Mesendoderm (in vitro differentiated cells): ENCODE data around the gene EIF4G3.
A peak's percentile ranks its signal among the peaks of the same experiment; 100 is the strongest.

ENCODE experiments used
- DNase-seq: peaks from one replicate; pipeline ENCODE4 v3.0.0; 2013
- H2AK5ac ChIP-seq: 2 replicates; pipeline ENCODE4 v1.6.1; 2013; ENCODE audit warnings: low read length, inconsistent platforms
- H2BK120ac ChIP-seq: 2 replicates; pipeline ENCODE4 v1.6.1; 2013; ENCODE audit warnings: low read depth, mild to moderate bottlenecking, low read length, moderate library complexity, mixed read lengths
- H2BK15ac ChIP-seq: replicated peaks from 2 replicates; pipeline ENCODE4 v1.6.1; 2013; ENCODE audit warnings: low read depth, mild to moderate bottlenecking, moderate library complexity
- H2BK5ac ChIP-seq: 2 replicates; pipeline ENCODE4 v1.6.1; 2013; ENCODE audit warnings: low read length, inconsistent platforms
- H3K18ac ChIP-seq: 2 replicates; pipeline ENCODE4 v1.6.1; 2013; ENCODE audit warnings: mild to moderate bottlenecking, low read length, mixed read lengths
- H3K23ac ChIP-seq: one replicate; pipeline ENCODE4 v1.6.1; 2013; ENCODE audit warnings: low read length
- H3K27ac ChIP-seq: 2 replicates; pipeline ENCODE4 v1.5.1; 2013; ENCODE audit warnings: low read depth, mild to moderate bottlenecking, inconsistent platforms, low read length, moderate library complexity
- H3K27me3 ChIP-seq: 2 replicates; pipeline ENCODE4 v1.6.1; 2013; ENCODE audit warnings: low read length, control low read depth, mild to moderate bottlenecking, inconsistent platforms; ENCODE audit not compliant: insufficient read depth, poor library complexity
- H3K36me3 ChIP-seq: 2 replicates; pipeline ENCODE4 v1.6.1; 2013; ENCODE audit warnings: low read length, inconsistent platforms; ENCODE audit not compliant: control insufficient read depth, insufficient read depth
- H3K4ac ChIP-seq: one replicate; pipeline ENCODE4 v1.6.1; 2013; ENCODE audit warnings: low read depth, mild to moderate bottlenecking, low read length, moderate library complexity
- H3K4me1 ChIP-seq: 2 replicates; pipeline ENCODE4 v1.6.1; 2013; ENCODE audit warnings: low read depth, low read length, inconsistent platforms; ENCODE audit not compliant: control insufficient read depth
- H3K4me2 ChIP-seq: 2 replicates; pipeline ENCODE4 v1.6.1; 2013; ENCODE audit warnings: low read length
- H3K4me3 ChIP-seq: 2 replicates; pipeline ENCODE4 v1.5.1; 2013; ENCODE audit warnings: mild to moderate bottlenecking, low read length
- H3K56ac ChIP-seq: one replicate; pipeline ENCODE4 v1.6.1; 2013; ENCODE audit warnings: low read length
- H3K79me1 ChIP-seq: 2 replicates; pipeline ENCODE4 v1.6.1; 2013; ENCODE audit warnings: low read length, inconsistent platforms
- H3K79me2 ChIP-seq: 2 replicates; pipeline ENCODE4 v1.6.1; 2013; ENCODE audit warnings: mild to moderate bottlenecking, low read length; ENCODE audit not compliant: control insufficient read depth, insufficient read depth
- H3K9ac ChIP-seq: 2 replicates; pipeline ENCODE4 v1.6.1; 2013; ENCODE audit warnings: low read length, inconsistent platforms
- H4K5ac ChIP-seq: one replicate; pipeline ENCODE4 v1.6.1; 2013; ENCODE audit warnings: low read length
- H4K8ac ChIP-seq: one replicate; pipeline ENCODE4 v1.6.1; 2013; ENCODE audit warnings: low read depth, mild to moderate bottlenecking, control low read depth, low read length, moderate library complexity
- WGBS: extraction: QIAGEN DNeasy Blood & Tissue Kit; methylation state at CpG from one replicate; pipeline ENCODE4 v1.1.7; 2013; ENCODE audit warnings: low lambda C conversion rate, missing lambda C conversion rate; ENCODE audit not compliant: insufficient coverage; ENCODE audit errors: extremely low coverage; 5-methylcytosine and 5-hydroxymethylcytosine counted together

EIF4G3 gene

GRCh38 chr1:21157054-21157453 is 19.6 kb downstream of the EIF4G3 start:
- no peak overlapping the region for H3K9ac ChIP-seq
- no peak overlapping the region for H4K5ac ChIP-seq
- no peaks in the 10 kb centered on the region for H3K27me3 ChIP-seq
- no peak overlapping the region for H2AK5ac ChIP-seq
- H3K18ac ChIP-seq = no peak overlapping the region
- WGBS = no CpG with 5 or more reads among the region's 3 CpGs
- H3K4me1 ChIP-seq = no peaks in the 10 kb centered on the region
- H3K4me3 ChIP-seq = no peak overlapping the region
- DNase-seq = no peak
- H3K23ac ChIP-seq = no peak overlapping the region
- H3K4ac ChIP-seq = no peak overlapping the region
- no peak overlapping the region for H3K4me2 ChIP-seq
- H4K8ac ChIP-seq = no peak overlapping the region
- H2BK120ac ChIP-seq = no peak overlapping the region
- no peak overlapping the region for H2BK5ac ChIP-seq
- no peak overlapping the region for H2BK15ac ChIP-seq
- peaks cover 10% of the 10 kb centered on the region for H3K79me1 ChIP-seq
- no peaks in the 10 kb centered on the region for H3K36me3 ChIP-seq
- no peak overlapping the region for H3K27ac ChIP-seq
- H3K56ac ChIP-seq = no peak overlapping the region
- H3K79me2 ChIP-seq = peaks cover 35% of the 10 kb centered on the region

- H3K23ac ChIP-seq = no peak overlapping the region
- peaks cover 33% of the 10 kb centered on the region for H3K79me2 ChIP-seq
- no peak overlapping the region for H3K4me3 ChIP-seq
- H3K4me1 ChIP-seq = no peaks in the 10 kb centered on the region
- no peak overlapping the region for H2AK5ac ChIP-seq
- peaks cover 13% of the 10 kb centered on the region for H3K79me1 ChIP-seq
- H3K18ac ChIP-seq = no peak overlapping the region
- no peak overlapping the region for H2BK120ac ChIP-seq
- H2BK5ac ChIP-seq = no peak overlapping the region
- no peak overlapping the region for H4K5ac ChIP-seq
- no peak overlapping the region for H3K56ac ChIP-seq
- no peaks in the 10 kb centered on the region for H3K36me3 ChIP-seq
- DNase-seq = no peak
- H3K27ac ChIP-seq = no peak overlapping the region
- H3K27me3 ChIP-seq = no peaks in the 10 kb centered on the region
- WGBS = no CpG with 5 or more reads among the region's 6 CpGs
- no peak overlapping the region for H3K9ac ChIP-seq
- no peak overlapping the region for H3K4me2 ChIP-seq
- H4K8ac ChIP-seq = no peak overlapping the region
- no peak overlapping the region for H2BK15ac ChIP-seq
- H3K4ac ChIP-seq = no peak overlapping the region
Measured at GRCh38 chr1:21156019-21156418, 20.7 kb downstream of the EIF4G3 start.

- Histone ChIP-seq H3K18ac (no peak overlapping the region), H3K4me1 (no peaks in the 10 kb centered on the region), H3K36me3 (no peaks in the 10 kb centered on the region), H2AK5ac (no peak overlapping the region), H3K4me3 (no peak overlapping the region), H3K79me1 (peaks cover 13% of the 10 kb centered on the region), H2BK5ac (no peak overlapping the region), H4K5ac (no peak overlapping the region), H3K27ac (no peak overlapping the region), H3K56ac (no peak overlapping the region), H3K27me3 (no peaks in the 10 kb centered on the region), H4K8ac (no peak overlapping the region), H3K9ac (no peak overlapping the region), H2BK120ac (no peak overlapping the region), H3K79me2 (peaks cover 28% of the 10 kb centered on the region), H3K4ac (no peak overlapping the region), H3K23ac (no peak overlapping the region), H3K4me2 (no peak overlapping the region), H2BK15ac (no peak overlapping the region)
- no CpG with 5 or more reads among the region's 3 CpGs for WGBS
- DNase-seq = no peak
Measured at GRCh38 chr1:21154717-21155116, 22.0 kb downstream of the EIF4G3 start.

GRCh38 chr1:21153388-21153787 is 23.3 kb downstream of the EIF4G3 start:
- no peak overlapping the region for H2AK5ac ChIP-seq
- no CpG with 5 or more reads among the region's 6 CpGs for WGBS
- no peaks in the 10 kb centered on the region for H3K27me3 ChIP-seq
- no peak overlapping the region for H4K8ac ChIP-seq
- H3K4ac ChIP-seq = no peak overlapping the region
- no peak for DNase-seq
- no peaks in the 10 kb centered on the region for H3K36me3 ChIP-seq
- H3K56ac ChIP-seq = no peak overlapping the region
- H3K4me3 ChIP-seq = no peak overlapping the region
- no peak overlapping the region for H3K4me2 ChIP-seq
- H3K79me1 ChIP-seq = peaks cover 12% of the 10 kb centered on the region
- no peak overlapping the region for H2BK5ac ChIP-seq
- H3K9ac ChIP-seq = no peak overlapping the region
- H3K79me2 ChIP-seq = peaks cover 25% of the 10 kb centered on the region
- no peak overlapping the region for H3K18ac ChIP-seq
- H3K4me1 ChIP-seq = no peaks in the 10 kb centered on the region
- no peak overlapping the region for H4K5ac ChIP-seq
- no peak overlapping the region for H3K27ac ChIP-seq
- H3K23ac ChIP-seq = no peak overlapping the region
- H2BK15ac ChIP-seq = no peak overlapping the region
- no peak overlapping the region for H2BK120ac ChIP-seq

- Histone ChIP-seq H3K36me3 (no peaks in the 10 kb centered on the region), H2BK120ac (no peak overlapping the region), H3K56ac (no peak overlapping the region), H3K23ac (no peak overlapping the region), H3K27ac (no peak overlapping the region), H3K79me2 (peaks cover 20% of the 10 kb centered on the region), H3K4me1 (no peaks in the 10 kb centered on the region), H3K9ac (no peak overlapping the region), H3K18ac (no peak overlapping the region), H3K79me1 (peaks cover 15% of the 10 kb centered on the region), H2BK5ac (no peak overlapping the region), H3K4me3 (no peak overlapping the region), H4K5ac (no peak overlapping the region), H3K4me2 (no peak overlapping the region), H3K4ac (no peak overlapping the region), H3K27me3 (no peaks in the 10 kb centered on the region), H4K8ac (no peak overlapping the region), H2AK5ac (no peak overlapping the region), H2BK15ac (no peak overlapping the region)
- peak; percentile 27 for DNase-seq
- no CpG with 5 or more reads among the region's 4 CpGs for WGBS
Measured at GRCh38 chr1:21152423-21153100, 24.1 kb downstream of the EIF4G3 start.

- no CpG with 5 or more reads among the region's 3 CpGs for WGBS
- Histone ChIP-seq H3K9ac (no peak overlapping the region), H3K79me2 (peaks cover 18% of the 10 kb centered on the region), H2BK5ac (no peak overlapping the region), H2BK15ac (no peak overlapping the region), H4K5ac (no peak overlapping the region), H2BK120ac (no peak overlapping the region), H3K79me1 (peaks cover 13% of the 10 kb centered on the region), H3K36me3 (no peaks in the 10 kb centered on the region), H3K27ac (no peak overlapping the region), H3K4ac (no peak overlapping the region), H3K18ac (no peak overlapping the region), H2AK5ac (no peak overlapping the region), H3K56ac (no peak overlapping the region), H3K4me1 (no peaks in the 10 kb centered on the region), H3K23ac (no peak overlapping the region), H3K27me3 (no peaks in the 10 kb centered on the region), H4K8ac (no peak overlapping the region), H3K4me2 (no peak overlapping the region), H3K4me3 (no peak overlapping the region)
- peak; percentile 94 for DNase-seq
Measured at GRCh38 chr1:21149855-21150432, 26.8 kb downstream of the EIF4G3 start.
